Activated T-helper 1 cell treated with anti-CD3 and anti-CD28 coated beads, Interleukin-2, amount 50 U/mL, for 16 hours (primary cell): ENCODE measurements around the gene GAST.

Experiments
- DNase-seq, 2 donors: peaks; one replicate each; pipeline ENCODE4 v3.0.0-alpha.2; 2020; ENCODE audit warnings: low read depth in 1 of 2, low spot score in 1 of 2

Gene GAST

DNA sequence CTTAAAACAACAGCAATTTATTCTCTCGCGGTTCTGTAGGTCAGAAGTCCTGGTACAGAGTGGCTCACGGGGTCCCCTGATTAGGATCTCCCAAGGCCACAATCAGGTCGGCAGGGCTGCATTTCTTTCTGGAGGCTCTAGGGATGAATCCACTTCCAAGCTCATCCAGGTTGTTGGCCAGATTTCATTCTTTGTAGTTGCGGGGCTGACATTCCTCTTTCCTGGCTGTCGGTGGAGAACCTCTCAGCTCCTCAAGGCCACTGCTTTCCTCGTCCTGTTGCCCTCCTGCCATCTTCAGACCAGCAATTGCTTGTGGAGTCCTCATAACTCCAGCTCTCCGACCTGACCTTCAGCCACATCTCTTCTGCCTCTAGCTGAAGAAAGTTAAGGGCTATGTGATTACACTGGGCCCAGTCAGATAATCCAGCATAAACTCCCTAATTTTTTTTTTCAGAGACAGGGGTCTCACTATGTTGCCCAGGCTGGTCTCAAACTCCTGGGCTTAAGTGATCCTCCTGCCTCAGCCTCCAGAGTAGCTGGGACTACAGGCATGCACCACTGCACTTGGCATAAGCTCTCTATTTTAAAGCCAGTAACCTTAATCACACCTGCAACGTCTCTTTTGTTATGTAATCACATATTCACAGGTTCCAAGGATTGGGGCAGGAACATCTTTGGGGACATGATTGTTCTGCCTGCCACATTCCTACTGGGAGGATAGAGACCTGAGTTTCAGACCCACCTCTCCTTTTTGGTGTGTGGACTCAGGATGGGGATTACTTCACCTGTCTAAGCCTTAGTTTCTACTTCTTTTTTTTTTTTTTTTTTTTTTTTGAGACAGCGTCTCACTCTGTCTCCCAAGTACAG lies 4.1 kb upstream of the GAST start:
- DNase-seq = no peak

DNA sequence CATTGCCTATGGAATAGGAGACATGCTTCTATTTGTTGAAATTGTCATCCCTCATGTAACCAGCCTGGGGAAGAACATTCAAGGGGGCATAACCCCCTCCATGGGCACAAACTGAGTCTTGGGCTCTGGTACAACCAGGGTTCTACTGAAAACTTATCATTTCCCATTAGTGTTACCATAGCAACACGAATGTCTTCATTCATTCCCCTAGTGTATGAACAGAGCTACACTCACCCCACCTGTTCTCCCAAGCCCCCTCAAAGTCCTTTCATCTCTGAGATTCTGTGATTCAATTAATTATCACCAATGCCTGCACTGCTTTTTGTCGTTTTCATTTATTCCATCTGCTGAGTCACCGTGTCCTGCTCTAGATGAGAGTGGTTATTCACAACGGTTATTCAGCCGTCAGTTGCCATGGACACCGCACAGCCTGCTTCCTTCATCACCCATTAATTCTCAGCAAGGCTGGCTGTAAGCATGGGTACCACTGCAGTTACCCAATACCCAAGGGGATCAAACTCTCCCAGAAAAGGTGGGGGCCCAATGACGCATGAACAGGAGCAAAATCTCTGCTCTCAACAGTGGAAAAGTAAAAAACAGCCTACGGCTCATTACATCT lies 1.6 kb upstream of the GAST start:
- no peak for DNase-seq

DNA sequence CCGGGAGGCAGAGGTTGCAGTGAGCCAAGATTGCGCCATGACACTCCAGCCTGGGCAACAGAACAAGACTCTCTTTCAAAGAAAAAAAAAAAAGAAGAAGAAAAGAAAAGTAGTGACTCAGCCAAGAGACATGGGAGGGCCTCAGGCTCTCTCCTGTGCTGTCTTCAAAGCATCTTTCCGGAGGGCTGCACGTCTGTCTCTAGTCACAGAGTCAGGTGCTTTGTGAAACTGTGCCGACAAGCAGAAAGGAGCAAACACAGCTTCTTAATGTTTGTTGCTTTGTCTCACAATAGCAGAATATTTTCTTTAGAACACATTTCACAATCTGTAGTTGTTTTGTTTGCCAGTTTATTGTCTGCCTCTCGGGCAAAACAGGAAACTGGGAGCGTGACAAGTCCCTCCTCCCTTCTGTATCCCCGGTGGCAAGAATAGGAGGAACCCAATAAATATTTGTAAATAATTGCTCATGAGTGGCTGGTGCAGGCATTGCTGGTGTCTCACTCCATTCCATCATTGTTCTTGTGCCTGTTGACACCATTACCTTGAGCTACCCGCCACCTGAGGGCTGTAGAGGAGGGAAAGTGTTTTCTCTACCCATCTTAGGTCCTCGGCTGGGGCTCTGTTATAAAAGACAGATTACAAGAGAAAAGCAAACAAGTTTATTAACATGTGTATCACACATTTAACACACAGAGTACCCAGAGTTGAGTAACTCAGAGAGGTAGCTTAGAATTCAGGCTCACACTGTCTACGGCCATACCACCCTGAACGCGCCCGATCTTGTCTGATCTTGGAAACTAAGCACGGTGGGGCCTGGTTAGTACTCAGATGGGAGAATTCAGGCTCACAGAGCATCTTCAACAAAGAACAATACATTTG lies 5.5 kb downstream of the GAST start:
- DNase-seq = no peak

DNA sequence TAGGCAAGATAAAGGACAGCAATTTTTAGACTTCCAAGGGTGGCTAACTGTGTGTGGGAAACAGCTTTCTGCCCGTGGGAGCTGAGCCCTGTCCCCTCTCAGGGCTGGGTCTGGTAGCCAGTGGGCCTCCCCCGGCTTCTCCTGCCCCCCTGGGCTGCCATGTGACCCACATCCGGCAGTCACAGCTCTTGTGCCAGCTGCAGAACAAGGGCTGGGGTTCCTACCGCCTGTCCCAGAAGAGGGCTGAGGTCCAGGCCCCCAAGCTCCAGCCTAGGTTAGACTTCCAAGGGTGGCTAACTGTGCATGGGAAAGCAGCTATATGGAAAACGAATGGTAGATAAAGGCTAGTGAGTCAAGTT lies 6.1 kb downstream of the GAST start:
- no peak for DNase-seq

GRCh38 chr17:41722231-41722630 lies 10.1 kb downstream of the GAST start:
- no peak for DNase-seq

DNA sequence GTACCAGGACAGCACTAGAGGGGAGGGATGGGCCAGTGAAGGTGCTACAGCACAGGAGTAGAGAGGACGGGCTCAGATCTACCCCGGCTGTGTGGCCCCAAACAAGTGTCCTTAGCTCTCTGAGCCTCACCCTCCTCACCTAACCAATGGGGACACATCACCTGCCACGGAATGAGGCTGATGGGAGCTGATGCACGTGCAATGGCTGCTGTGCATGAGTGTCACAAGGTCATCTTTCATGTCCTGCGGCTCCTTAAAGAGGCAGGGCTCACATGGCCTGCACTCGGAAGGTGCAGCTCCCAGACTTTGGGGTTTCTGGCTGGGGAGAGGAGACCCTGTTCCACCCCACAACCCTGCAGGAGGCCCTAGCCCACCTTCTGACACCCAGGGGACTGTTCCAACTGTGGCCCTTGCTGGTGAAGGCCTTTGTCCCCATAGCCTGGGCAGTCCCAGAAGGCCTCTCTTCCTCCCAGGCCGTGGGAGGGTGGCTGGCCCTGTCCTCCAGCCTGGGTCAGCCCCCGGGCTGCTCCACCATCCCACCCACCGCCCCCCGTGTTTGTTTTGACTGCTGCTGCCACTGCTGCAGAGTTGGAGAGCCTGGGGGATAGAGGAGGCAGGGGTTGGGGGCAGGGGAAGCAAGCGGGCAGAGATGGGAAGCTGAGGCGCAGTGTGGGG lies 11.8 kb downstream of the GAST start:
- no peak for DNase-seq

DNA sequence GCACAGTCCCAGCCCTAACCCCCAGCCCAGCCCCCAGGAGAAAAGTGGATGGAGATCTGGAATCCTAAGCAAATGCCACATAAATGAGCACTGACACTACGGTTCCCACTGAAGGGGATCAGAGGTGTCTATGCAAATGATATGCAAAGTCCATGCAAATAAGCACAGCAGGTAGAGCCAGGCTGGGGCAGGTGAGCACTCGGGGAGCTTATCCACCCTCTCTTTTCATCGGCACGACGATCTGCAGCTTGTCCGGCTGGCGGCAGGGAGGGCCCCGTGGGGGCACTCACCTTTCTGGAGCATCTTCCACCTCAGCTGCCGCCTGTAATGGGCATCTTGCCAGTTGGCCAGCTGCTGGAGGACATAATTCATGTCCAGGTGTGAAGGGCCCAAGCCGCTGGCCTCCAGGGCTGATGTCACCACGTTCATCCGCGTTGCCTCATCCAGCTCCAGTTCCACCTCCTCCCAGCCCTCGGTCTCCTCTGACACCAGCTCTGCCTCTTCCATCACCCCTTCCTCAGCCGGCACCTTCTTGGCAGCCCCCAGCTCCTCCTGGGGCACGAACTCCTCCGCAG lies 12.4 kb downstream of the GAST start:
- DNase-seq = no peak

- no peak for DNase-seq
Observed at GRCh38 chr17:41725134-41725533, 13.0 kb downstream of the GAST start.

DNA sequence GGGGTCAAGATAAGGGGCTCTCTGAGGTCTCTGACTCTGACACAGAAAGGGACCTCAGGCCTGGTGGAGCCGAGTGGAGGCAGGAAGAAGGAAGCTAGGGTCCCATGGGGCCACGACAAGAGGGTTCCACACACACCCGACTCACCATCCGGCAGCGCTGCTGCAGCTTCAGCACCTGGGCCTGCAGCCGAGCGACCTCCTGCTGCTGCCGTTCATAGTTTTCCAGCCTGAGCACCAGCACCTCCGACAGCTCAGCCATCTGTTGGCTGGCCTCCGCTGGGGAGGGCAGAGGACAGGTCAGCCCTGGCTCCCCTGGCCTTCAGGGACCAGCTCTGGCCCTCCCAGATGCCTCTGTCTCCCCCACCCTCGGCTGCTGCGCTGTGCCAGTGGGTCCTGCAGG lies 15.9 kb downstream of the GAST start:
- no peak for DNase-seq

- no peak for DNase-seq
Observed at GRCh38 chr17:41730479-41730878, 18.3 kb downstream of the GAST start.

GRCh38 chr17:41731836-41732235 lies 19.7 kb downstream of the GAST start:
- DNase-seq = no peak

GRCh38 chr17:41733348-41734138 lies 21.4 kb downstream of the GAST start:
- no peak for DNase-seq

DNA sequence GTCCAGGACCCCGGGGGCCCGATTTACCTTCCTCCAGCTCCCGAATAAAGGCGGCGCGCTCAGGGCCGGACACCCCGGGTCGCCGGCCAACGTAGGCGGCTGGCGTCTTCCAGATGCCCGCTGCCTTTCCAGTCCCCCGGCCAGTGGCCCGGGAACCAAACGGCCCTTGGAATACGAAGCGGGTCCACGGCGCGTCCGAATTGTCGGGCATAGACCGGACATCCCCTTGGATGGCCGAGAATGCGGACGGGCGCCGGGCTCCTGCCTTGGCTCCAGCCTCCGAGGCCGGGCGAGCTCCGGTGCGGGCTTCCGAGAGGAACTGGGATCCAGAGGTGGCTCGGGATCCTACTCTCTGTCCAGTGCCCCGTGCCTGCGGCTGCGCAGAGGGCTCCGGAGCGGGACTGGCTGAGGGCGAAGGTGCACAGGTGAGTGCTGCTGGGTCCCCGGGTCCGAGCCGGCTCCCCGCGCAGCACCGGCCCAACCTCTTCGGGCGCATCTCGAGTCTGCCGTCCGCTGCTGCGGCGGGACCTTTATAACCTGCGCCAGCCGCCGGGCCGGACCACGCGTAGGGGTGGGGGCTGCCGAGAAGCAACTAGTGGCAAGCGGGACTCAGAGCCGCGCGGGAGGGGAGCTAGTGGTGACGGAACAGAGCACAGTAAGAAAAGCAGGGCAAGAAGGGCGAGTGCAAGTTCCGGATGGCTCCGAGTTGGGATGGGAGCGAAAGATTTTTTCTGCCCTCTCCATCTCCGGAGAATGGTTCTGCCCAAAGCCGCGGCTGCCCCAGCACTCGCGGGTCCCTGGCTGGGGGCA lies 22.2 kb downstream of the GAST start, which contains the start of gene HAP1:
HAP1 (minus strand) TSS at position 505 of the 810 bp plus-strand sequence; CDS start at position 496, 9 bp downstream.
- DNase-seq = no peak

GRCh38 chr17:41734949-41735313 lies 22.8 kb downstream of the GAST start:
- DNase-seq = no peak

DNA sequence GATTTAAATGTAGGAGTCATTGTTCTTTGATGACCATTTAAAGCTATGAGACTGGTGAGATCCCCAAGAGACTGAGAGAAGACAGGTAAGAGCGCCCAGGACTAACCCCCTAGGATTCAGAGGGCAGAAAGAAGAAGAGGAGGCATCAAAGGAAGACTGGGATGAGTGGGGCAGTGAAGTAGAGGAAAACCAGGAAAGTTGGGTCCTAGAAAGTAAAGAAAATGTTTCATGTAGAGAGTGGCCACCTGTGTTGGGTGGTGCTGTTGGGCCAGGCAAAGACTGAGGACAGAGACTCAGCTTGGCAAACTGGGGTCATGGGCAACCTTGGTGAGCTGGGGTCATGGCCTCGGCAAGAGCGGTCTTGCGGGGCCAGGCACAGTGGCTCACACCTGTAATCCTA lies 23.6 kb downstream of the GAST start:
- no peak for DNase-seq

DNA sequence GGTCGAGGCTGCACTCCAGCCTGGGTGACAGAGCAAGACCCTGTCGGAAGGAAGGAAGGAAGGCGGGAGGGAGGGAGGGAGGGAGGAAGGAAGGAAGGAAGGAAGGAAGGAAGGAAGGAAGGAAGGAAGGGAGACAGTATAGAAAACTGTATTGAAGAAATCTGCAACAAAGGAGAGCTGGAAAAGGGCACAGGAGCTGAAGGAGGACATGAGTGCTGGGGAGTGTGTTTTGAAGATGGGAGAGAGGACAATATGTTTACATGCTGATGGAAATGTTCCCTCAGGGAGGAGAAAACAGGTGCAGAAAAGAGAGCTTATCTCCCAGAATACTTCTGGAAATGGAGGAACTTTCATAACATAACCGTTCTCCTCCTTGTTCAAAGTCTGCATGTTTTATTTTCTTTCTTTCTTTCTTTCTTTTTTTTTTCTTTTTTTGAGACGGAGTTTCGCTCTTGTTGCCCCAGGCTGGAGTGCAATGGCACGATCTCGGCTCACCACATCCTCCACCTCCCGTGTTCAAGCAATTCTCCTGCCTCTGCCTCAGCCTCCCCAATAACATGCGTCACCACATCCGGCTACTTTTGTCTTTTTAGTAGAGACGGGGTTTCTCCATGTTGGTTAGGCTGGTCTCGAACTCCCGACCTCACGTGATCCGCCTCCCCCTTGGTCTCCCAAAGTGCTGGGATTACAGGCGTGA lies 25.0 kb downstream of the GAST start:
- no peak for DNase-seq

GRCh38 chr17:41737680-41738023 lies 25.5 kb downstream of the GAST start:
- no peak for DNase-seq

GRCh38 chr17:41738077-41738800 lies 26.1 kb downstream of the GAST start:
- peak; percentile 60 to 73 for DNase-seq
